DMS53 treated with DMSO at 0.1 percent for 48 hours (cell line): Measurements from ENCODE around the gene GNG5.
"Not testable (repeated sequence)": the region's sequence is repeated elsewhere in the genome, so short reads cannot be mapped to it uniquely, and the experiment has no call there.

ENCODE experiments used
- DNase-seq: peaks from one replicate; lab custom pipeline; 2025; ENCODE audit not compliant: unreplicated experiment; lab: John Stamatoyannopoulos, UW

Gene GNG5

DNA sequence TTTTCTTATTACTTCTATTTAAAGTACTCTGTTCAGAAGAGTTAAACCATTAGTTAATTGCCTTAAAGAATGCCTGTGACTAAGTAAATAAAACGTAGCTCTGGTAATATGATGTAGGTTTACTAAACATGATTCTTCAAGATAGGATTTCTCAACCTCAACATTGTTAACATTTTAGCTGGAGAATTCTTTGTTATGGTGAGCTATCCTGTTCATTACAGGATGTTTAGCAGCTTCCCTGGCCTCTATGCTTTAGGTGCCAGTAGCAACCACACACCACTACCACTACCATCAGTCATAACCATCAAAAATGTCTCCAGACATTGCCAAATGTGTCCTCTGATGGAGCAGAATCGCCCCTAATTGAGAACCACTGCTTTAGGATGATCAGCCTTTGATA, 16.6 kb downstream of the GNG5 start:
- DNase-seq: no peak

DNA sequence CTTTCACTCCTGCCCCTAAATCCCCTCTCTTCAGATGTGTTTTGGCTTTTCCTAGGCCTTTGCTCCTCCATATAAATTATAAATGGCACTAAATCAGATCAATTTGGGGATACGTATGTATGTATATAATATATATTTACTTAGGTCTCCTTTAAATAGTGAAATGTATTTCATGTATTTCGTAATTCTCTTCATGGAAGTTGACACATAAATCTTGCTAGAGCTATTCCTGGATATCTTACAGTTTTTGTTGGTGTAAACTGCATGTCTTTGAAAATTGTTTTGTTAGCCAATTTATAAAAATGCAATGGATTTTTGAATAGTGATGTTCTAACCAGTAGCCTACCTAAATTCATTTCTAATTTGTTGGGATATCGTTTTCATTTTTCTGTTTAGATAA, 18.3 kb downstream of the GNG5 start:
- DNase-seq: no peak

DNA sequence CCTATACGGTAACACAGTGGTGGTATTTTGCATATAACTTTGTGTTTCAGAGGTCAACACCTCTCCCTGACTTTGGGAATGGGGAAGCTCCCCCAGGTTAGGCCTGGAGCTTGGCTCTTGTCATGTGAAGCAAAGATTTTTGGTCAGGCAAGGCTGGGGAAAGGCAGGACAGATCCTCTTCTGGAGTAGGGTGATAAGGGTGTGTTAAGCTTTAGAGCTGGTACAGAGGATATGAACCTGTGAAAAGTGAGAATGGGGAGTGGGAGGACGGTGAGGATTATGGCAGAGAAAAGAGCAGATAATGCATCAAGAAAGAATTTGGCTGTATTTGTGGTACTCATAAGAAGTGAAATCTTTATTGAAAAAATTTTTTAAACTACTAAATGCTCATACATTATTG, 25.1 kb downstream of the GNG5 start:
- DNase-seq: no peak

DNA sequence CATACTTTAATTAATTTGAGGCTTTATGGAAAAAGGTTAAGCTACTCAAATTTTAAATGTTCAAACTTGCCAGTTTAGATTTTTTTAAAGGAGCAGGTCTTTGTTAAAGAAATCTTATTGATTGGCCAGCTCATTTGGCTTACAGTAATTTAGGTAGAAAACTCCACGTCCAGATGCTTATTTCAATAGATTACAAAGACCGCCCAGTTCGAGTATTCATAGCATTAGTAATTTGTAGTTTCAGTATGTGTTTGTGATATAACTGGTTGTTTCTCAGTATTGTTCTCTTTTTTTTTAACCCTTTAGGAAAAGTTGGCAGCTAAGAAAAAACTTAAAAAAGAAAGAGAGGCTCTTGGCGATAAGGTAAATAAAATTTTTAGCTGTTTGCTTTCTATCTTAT, 25.7 kb downstream of the GNG5 start:
- DNase-seq: no peak

DNA sequence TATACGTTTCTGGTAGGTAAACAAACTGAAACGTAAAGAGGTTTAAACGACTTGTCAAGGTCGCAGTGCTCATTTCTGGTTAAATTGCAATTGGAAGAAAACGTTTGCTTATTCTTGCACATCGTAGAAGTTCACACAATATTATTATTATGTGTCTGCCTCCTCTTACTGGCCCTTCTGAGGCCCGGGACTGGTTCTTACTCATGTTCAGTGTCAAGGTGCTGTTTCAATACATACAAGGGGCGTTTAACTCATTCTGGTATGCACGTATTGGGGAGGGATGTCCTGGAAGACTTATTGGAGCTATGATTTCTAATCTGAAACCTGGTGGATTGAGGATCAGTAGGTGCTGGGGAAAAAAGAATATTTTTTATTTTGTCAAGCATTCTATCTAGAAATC, 26.4 kb downstream of the GNG5 start:
- no peak for DNase-seq

DNA sequence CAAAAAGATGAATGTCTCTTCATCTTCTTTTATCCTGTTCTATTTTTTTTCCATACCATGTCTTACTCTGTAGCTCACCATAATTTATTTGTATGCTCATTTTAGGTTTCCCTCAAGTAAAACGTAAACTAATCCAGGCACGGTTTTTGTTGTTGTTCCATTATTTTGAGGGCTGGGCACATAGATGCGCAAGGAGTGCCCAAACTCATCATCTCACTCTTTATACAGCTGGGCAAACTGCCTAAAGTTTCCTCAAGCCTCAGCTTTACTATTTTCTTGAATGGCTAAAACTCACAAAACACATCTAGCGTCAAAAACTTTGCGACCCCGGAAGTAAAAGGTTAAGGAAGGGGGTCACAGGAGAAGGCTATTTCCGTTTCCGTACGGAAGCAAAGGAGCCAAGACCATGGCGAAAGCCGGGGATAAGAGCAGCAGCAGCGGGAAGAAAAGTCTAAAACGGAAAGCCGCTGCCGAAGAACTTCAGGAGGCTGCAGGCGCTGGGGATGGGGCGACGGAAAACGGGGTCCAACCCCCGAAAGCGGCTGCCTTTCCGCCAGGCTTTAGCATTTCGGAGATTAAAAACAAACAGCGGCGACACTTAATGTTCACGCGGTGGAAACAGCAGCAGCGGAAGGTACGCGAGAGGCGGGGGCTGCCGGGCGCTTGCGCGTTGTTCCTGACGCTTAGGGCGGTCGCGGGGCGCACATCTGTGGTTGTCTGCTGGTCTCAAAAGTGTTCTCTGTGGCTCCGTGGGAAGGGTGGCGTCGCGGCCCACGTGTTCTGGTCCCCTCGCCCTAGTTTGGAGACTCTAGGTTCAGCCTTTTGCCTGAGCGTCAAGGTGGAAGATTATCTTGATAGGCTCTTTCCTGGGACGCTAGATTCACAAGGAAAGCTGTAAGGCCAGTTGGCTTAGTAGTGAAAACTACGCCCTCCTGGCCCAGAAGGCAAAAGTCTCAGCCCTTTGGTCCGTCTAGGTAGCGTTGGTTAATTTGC, 27.2 kb downstream of the GNG5 start, which contains the start of gene RPF1:
Gene RPF1, plus strand, starts transcription at position 391 of the 993 bp plus-strand sequence. Its CDS starts 16 bp downstream, at position 407.
- peak; percentile 82 for DNase-seq

DNA sequence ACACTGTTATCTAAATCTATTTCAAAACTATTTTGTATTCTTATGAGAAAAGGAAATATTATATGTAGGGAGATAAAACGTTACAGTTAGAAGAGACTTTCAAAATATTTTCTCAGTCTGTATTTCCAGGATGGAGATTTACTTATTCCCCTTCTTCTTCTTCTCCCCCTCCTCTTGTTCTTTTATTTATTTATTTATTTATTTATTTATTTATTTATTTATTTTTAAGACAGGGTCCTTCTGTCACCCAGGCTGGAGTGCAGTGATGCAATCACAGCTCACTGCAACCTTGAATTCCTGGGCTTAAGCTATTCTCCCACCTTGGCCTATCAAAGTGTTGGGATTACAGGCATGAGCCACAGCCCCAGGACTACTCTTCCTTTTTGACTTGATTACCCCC, 30.2 kb downstream of the GNG5 start:
- no peak for DNase-seq

DNA sequence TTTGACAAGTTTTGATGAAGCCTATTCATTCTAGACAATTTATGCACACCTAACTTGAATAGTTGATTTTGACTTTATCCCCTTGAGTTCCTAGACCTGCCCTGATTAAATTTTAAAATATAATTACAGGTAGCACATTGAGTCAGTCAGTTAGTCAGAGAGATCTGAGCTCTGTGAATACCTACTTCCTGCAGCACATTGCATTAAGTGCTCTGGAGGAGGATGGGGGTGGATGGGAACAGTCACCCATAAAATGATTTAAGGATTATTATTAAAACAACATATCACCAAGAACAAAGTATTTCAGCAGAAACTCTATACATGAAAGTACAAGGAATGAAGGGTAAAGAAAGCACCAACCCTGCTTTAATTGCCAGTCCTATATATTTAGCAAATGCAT, 39.1 kb downstream of the GNG5 start:
- no peak for DNase-seq

DNA sequence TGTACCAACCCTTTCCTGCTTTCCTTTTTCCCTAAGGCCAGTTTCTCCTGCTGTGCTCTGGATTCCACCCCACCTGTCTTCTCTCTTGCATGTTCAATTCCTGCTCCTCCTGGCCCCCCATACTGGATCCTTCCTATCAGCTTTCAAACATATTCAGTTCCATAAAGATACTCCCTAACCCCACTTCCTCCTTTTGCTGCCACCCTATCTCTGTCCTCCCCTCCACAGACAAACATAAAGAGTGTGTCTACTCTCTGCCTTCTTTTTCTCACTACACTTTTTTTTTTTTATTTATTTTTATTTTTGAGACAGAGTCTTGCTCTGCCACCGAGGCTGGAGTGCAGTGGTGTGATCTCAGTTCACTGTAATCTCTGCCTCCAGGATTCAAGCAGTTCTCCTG, 44.3 kb downstream of the GNG5 start:
- no peak for DNase-seq

DNA sequence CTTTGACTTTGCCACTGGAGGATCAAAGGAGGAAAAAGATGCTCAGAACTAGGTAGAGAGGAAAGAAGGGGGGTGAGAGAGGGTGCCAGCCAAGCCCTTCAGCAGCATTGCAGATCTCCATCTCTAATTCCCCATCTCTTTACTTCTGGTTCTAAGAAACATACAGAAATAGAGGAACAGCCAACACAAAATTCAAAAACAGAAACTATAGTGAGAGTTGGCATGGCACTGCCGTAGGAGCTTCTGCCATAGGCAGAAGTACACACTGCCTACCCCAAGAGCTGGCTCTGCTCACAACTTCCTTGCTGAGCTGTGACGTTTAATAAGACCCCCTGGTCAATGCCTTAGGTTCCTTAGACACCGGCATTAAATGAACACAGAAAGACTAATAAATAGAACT, 53.9 kb downstream of the GNG5 start:
- no peak for DNase-seq

DNA sequence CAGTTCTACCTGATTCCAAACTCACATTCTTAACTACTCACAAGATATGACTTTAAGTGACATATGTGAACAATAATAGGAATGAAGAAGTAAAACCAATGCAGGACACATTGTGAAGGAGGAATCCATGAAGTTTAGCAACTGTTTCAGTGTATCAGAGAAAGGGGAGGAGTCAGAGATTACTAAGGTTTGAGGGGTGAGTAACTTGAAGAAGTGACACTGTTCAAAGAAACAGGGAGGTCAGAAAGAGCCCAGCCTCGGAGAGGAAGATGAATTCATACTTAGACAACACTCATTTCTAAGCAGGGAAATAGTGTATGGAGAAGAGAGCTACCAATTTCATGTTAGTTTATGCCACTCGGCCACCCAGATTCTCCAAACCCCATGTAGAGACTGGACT, 55.5 kb downstream of the GNG5 start:
- DNase-seq: no peak

DNA sequence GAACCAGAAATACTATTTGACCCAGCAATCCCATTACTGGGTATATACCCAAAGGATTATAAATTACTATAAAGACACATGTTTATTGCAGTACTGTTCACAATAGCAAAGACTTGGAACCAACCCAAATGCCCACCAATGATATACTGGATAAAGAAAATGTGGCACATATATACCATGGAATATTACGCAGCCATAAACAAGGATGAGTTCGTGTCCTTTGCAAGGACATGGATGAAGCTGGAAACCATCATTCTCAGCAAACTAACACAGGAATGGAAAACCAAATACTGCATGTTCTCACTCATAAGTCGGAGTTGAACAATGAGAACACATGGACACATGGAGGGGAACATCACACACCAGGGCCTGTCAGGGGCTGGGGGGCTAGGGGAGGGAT, 57.7 kb downstream of the GNG5 start:
- not testable (repeated sequence) for DNase-seq
